Hippocampal formation (tissue), 2 donors: ENCODE results near the gene ADARB1.

ENCODE experiments used
- DNase-seq, 2 donors: peaks; one replicate each; lab custom pipeline; 2025; lab: John Stamatoyannopoulos, UW

The ADARB1 gene

GRCh38 chr21:45267390-45267760 is 193.0 kb downstream of the ADARB1 start:
- no peak for DNase-seq

- DNase-seq: no peak
Measured at GRCh38 chr21:45269861-45270260, 195.5 kb downstream of the ADARB1 start.

- DNase-seq: no peak
Measured at GRCh38 chr21:45270306-45270821, 196.0 kb downstream of the ADARB1 start.
